Measurements from ENCODE around the gene CXCL13. TPM values are rescaled to one million over a fixed set of nuclear protein-coding genes. Genes with fewer than 3 reads are reported as not detected.
"Not testable (repeated sequence)": the region's sequence is repeated elsewhere in the genome, so short reads cannot be mapped to it uniquely, and the experiment has no call there.

The CXCL13 gene
- total RNA-seq, 1 experiment from 2014 or later: not detected

GRCh38 chr4:77621254-77621653, 15.6 kb downstream of the CXCL13 start:
- H3K4me3 ChIP-seq: no peak overlapping the region
- no peak for DNase-seq (ENCODE audit: low read depth in 1 of 2, low spot score in 2 of 2)
- H3K27ac ChIP-seq: no peak overlapping the region
- no peaks in the 10 kb centered on the region for H3K9me3 ChIP-seq (replicated peaks)
- peaks cover 4% of the 10 kb centered on the region for H3K27me3 ChIP-seq (replicated peaks)
- no peaks in the 10 kb centered on the region for H3K4me1 ChIP-seq (replicated peaks)
- H3K36me3 ChIP-seq: no peaks in the 10 kb centered on the region

GRCh38 chr4:77623091-77623490, 17.5 kb downstream of the CXCL13 start:
- H3K36me3 ChIP-seq: no peaks in the 10 kb centered on the region
- H3K27me3 ChIP-seq (replicated peaks): peaks cover 4% of the 10 kb centered on the region
- no peaks in the 10 kb centered on the region for H3K9me3 ChIP-seq (replicated peaks)
- no peak overlapping the region for H3K4me3 ChIP-seq
- no peaks in the 10 kb centered on the region for H3K4me1 ChIP-seq (replicated peaks)
- no peak overlapping the region for H3K27ac ChIP-seq
- DNase-seq (ENCODE audit: low read depth in 1 of 2, low spot score in 2 of 2): no peak

GRCh38 chr4:77624213-77624612, 18.6 kb downstream of the CXCL13 start:
- DNase-seq (ENCODE audit: low read depth in 1 of 2, low spot score in 2 of 2): no peak
- H3K4me3 ChIP-seq: no peak overlapping the region
- H3K4me1 ChIP-seq (replicated peaks): no peaks in the 10 kb centered on the region
- H3K9me3 ChIP-seq (replicated peaks): no peaks in the 10 kb centered on the region
- H3K36me3 ChIP-seq: no peaks in the 10 kb centered on the region
- peaks cover 4% of the 10 kb centered on the region for H3K27me3 ChIP-seq (replicated peaks)
- H3K27ac ChIP-seq: no peak overlapping the region

- H3K4me3 ChIP-seq: no peak overlapping the region
- H3K27me3 ChIP-seq (replicated peaks): peaks cover 4% of the 10 kb centered on the region; the same call in 1 of the 2 replicates
- H3K9me3 ChIP-seq (replicated peaks): no peaks in the 10 kb centered on the region
- no peak for DNase-seq (ENCODE audit: low read depth in 1 of 2, low spot score in 2 of 2)
- H3K4me1 ChIP-seq (replicated peaks): no peaks in the 10 kb centered on the region
- no peaks in the 10 kb centered on the region for H3K36me3 ChIP-seq
- no peak overlapping the region for H3K27ac ChIP-seq
Observed at GRCh38 chr4:77625485-77625884, 19.9 kb downstream of the CXCL13 start.

- H3K4me1 ChIP-seq (replicated peaks): no peaks in the 10 kb centered on the region
- no peak overlapping the region for H3K27ac ChIP-seq
- no peaks in the 10 kb centered on the region for H3K9me3 ChIP-seq (replicated peaks)
- H3K36me3 ChIP-seq: no peaks in the 10 kb centered on the region
- H3K4me3 ChIP-seq: no peak overlapping the region
- no peaks in the 10 kb centered on the region for H3K27me3 ChIP-seq (replicated peaks)
- no peak for DNase-seq (ENCODE audit: low read depth in 1 of 2, low spot score in 2 of 2)
Observed at GRCh38 chr4:77629885-77630284, 24.3 kb downstream of the CXCL13 start.

- DNase-seq (ENCODE audit: low read depth in 1 of 2, low spot score in 2 of 2): no peak
- H3K4me3 ChIP-seq: no peak overlapping the region
- H3K4me1 ChIP-seq (replicated peaks): no peaks in the 10 kb centered on the region; the same call in 1 of the 2 replicates
- no peak overlapping the region for H3K27ac ChIP-seq
- H3K27me3 ChIP-seq (replicated peaks): no peaks in the 10 kb centered on the region
- H3K9me3 ChIP-seq (replicated peaks): no peaks in the 10 kb centered on the region
- H3K36me3 ChIP-seq: no peaks in the 10 kb centered on the region
Observed at GRCh38 chr4:77631276-77631675, 25.7 kb downstream of the CXCL13 start.

GRCh38 chr4:77634132-77634785, 28.6 kb downstream of the CXCL13 start:
- Histone ChIP-seq H3K27me3 (replicated peaks) (no peaks in the 10 kb centered on the region), H3K27ac (no peak overlapping the region), H3K4me1 (replicated peaks) (peaks cover 11% of the 10 kb centered on the region), H3K9me3 (replicated peaks) (no peaks in the 10 kb centered on the region), H3K36me3 (no peaks in the 10 kb centered on the region), H3K4me3 (no peak overlapping the region)
- no peak for DNase-seq (ENCODE audit: low read depth in 1 of 2, low spot score in 2 of 2)

- peaks cover 11% of the 10 kb centered on the region for H3K4me1 ChIP-seq (replicated peaks)
- H3K4me3 ChIP-seq: no peak overlapping the region
- no peak for DNase-seq (ENCODE audit: low read depth in 1 of 2, low spot score in 2 of 2)
- H3K27me3 ChIP-seq (replicated peaks): no peaks in the 10 kb centered on the region
- no peaks in the 10 kb centered on the region for H3K36me3 ChIP-seq
- no peak overlapping the region for H3K27ac ChIP-seq
- no peaks in the 10 kb centered on the region for H3K9me3 ChIP-seq (replicated peaks)
Observed at GRCh38 chr4:77635246-77635645, 29.6 kb downstream of the CXCL13 start.

GRCh38 chr4:77635876-77636275, 30.3 kb downstream of the CXCL13 start:
- Histone ChIP-seq H3K4me3 (no peak overlapping the region), H3K27ac (no peak overlapping the region), H3K9me3 (replicated peaks) (no peaks in the 10 kb centered on the region), H3K4me1 (replicated peaks) (peaks cover 11% of the 10 kb centered on the region), H3K27me3 (replicated peaks) (no peaks in the 10 kb centered on the region), H3K36me3 (no peaks in the 10 kb centered on the region)
- DNase-seq (ENCODE audit: low read depth in 1 of 2, low spot score in 2 of 2): no peak

- no peaks in the 10 kb centered on the region for H3K9me3 ChIP-seq (replicated peaks)
- peak overlapping the region; percentile 48 for H3K27ac ChIP-seq
- H3K4me3 ChIP-seq: no peak overlapping the region
- DNase-seq (ENCODE audit: low read depth in 1 of 2, low spot score in 2 of 2): peak; percentile 82 to 84
- peaks cover 11% of the 10 kb centered on the region for H3K4me1 ChIP-seq (replicated peaks)
- no peaks in the 10 kb centered on the region for H3K36me3 ChIP-seq
- H3K27me3 ChIP-seq (replicated peaks): no peaks in the 10 kb centered on the region
Observed at GRCh38 chr4:77636902-77637301, 31.3 kb downstream of the CXCL13 start.

GRCh38 chr4:77644069-77644468, 38.4 kb downstream of the CXCL13 start:
- not testable (repeated sequence) for H3K9me3 ChIP-seq (replicated peaks); H3K4me3 ChIP-seq; DNase-seq (ENCODE audit: low read depth in 1 of 2, low spot score in 2 of 2); H3K27ac ChIP-seq; H3K27me3 ChIP-seq (replicated peaks); H3K4me1 ChIP-seq (replicated peaks); H3K36me3 ChIP-seq

GRCh38 chr4:77650787-77651186, 45.2 kb downstream of the CXCL13 start:
- DNase-seq (ENCODE audit: low read depth in 1 of 2, low spot score in 2 of 2): no peak
- H3K4me3 ChIP-seq: no peak overlapping the region
- no peaks in the 10 kb centered on the region; the same call in none of the 2 replicates for H3K27me3 ChIP-seq (replicated peaks)
- H3K9me3 ChIP-seq (replicated peaks): no peaks in the 10 kb centered on the region
- H3K27ac ChIP-seq: no peak overlapping the region
- H3K4me1 ChIP-seq (replicated peaks): no peaks in the 10 kb centered on the region
- H3K36me3 ChIP-seq: no peaks in the 10 kb centered on the region

- Histone ChIP-seq H3K4me3 (no peak overlapping the region), H3K36me3 (no peaks in the 10 kb centered on the region), H3K27me3 (replicated peaks) (no peaks in the 10 kb centered on the region; the same call in none of the 2 replicates), H3K9me3 (replicated peaks) (no peaks in the 10 kb centered on the region), H3K27ac (no peak overlapping the region), H3K4me1 (replicated peaks) (no peaks in the 10 kb centered on the region)
- no peak for DNase-seq (ENCODE audit: low read depth in 1 of 2, low spot score in 2 of 2)
Observed at GRCh38 chr4:77651820-77652219, 46.2 kb downstream of the CXCL13 start.

- no peak for DNase-seq (ENCODE audit: low read depth in 1 of 2, low spot score in 2 of 2)
- Histone ChIP-seq H3K9me3 (replicated peaks) (no peaks in the 10 kb centered on the region), H3K4me1 (replicated peaks) (no peaks in the 10 kb centered on the region), H3K27ac (no peak overlapping the region), H3K27me3 (replicated peaks) (no peaks in the 10 kb centered on the region; the same call in none of the 2 replicates), H3K36me3 (no peaks in the 10 kb centered on the region), H3K4me3 (no peak overlapping the region)
Observed at GRCh38 chr4:77652237-77652897, 46.7 kb downstream of the CXCL13 start.

Data from SJSA1 (cell line).